Naive B cell (primary cell): ENCODE results near the gene TMEM161A. TPM values are rescaled to one million over a fixed set of nuclear protein-coding genes. Genes with fewer than 3 reads are reported as not detected.
A peak's percentile ranks its signal among the peaks of the same experiment; 100 is the strongest.

Experiments used
- ATAC-seq, 2 donors: fragments of 150-1000 bp; cut with Tn5 transposase; 2 replicates each; pipeline ENCODE4 v1.10.0; 2021; ENCODE audit warnings: low read depth in 2 of 2, mild to moderate bottlenecking in 2 of 2, moderate library complexity in 2 of 2
- DNase-seq: peaks from one replicate; pipeline ENCODE4 v3.0.0; 2022
- H3K27ac Mint-ChIP-seq, 6 donors: one replicate each; pipeline ENCODE4 v1.8.0; 2020 to 2022; ENCODE audit warnings: mild to moderate bottlenecking in 6 of 6, mixed read lengths in 6 of 6, moderate library complexity in 5 of 6, inconsistent platforms in 2 of 6
- H3K27me3 Mint-ChIP-seq, 3 donors: one replicate each; pipeline ENCODE4 v1.8.0; 2021 to 2022; ENCODE audit warnings: mixed read lengths in 3 of 3, mild to moderate bottlenecking in 1 of 3
- H3K36me3 Mint-ChIP-seq, 2 donors: one replicate each; pipeline ENCODE4 v1.8.0; 2020 to 2022; ENCODE audit warnings: mixed read lengths in 2 of 2, inconsistent platforms in 1 of 2, mild to moderate bottlenecking in 1 of 2
- H3K4me1 Mint-ChIP-seq, 3 donors: one replicate each; pipeline ENCODE4 v1.8.0; 2020 to 2022; ENCODE audit warnings: mixed read lengths in 3 of 3, inconsistent platforms in 1 of 3, mild to moderate bottlenecking in 1 of 3, moderate library complexity in 1 of 3
- H3K4me3 Mint-ChIP-seq, 8 donors: one replicate each; pipeline ENCODE4 v1.8.0; 2020 to 2022; ENCODE audit warnings: mild to moderate bottlenecking in 8 of 8, mixed read lengths in 8 of 8, moderate library complexity in 8 of 8, inconsistent platforms in 2 of 8
- H3K9me3 Mint-ChIP-seq, 7 donors: one replicate each; pipeline ENCODE4 v1.8.0; 2020 to 2022; ENCODE audit warnings: mixed read lengths in 7 of 7, mild to moderate bottlenecking in 5 of 7, inconsistent platforms in 2 of 7, moderate library complexity in 1 of 7
- polyA plus RNA-seq, 6 donors: library from polyadenylated mRNA; unstranded; fragments of 300-500 nt; fragmentation: Illumina TruSeq; gene quantifications; one replicate each; pipeline ENCODE4 v1.2.3, GENCODE V29; 2021; ENCODE audit warnings: low read depth in 6 of 6

The TMEM161A gene
- polyA plus RNA-seq, 6 donors from 2014 or later = 15.0 to 22.9 (median 18.3) TPM

- Mint-ChIP-seq H3K27me3 (peaks cover 0 to 12% (median 0%) of the 10 kb centered on the region in 3 donors), H3K4me1 (peaks cover 18 to 29% (median 26%) of the 10 kb centered on the region in 3 donors), H3K9me3 (no peaks in the 10 kb centered on the region), H3K36me3 (no peaks in the 10 kb centered on the region), H3K27ac (peak overlapping the region in 3 of 6 donors; percentile 58 to 84 (median 65)), H3K4me3 (peak overlapping the region; percentile 21 to 91 (median 82))
- DNase-seq (no peak), ATAC-seq (peak in 1 of 2 donors; percentile 7)
Observed at GRCh38 chr19:19169236-19170052, 31.2 kb upstream of the TMEM161A start.

GRCh38 chr19:19167612-19168011, 29.3 kb upstream of the TMEM161A start:
- no peaks in the 10 kb centered on the region for H3K9me3 Mint-ChIP-seq
- no peaks in the 10 kb centered on the region for H3K36me3 Mint-ChIP-seq
- H3K27ac Mint-ChIP-seq = peak overlapping the region in 1 of 6 donors; percentile 49
- H3K27me3 Mint-ChIP-seq = peaks cover 0 to 12% (median 0%) of the 10 kb centered on the region in 3 donors
- H3K4me3 Mint-ChIP-seq = no peak overlapping the region
- ATAC-seq = no peak
- peaks cover 21 to 30% (median 29%) of the 10 kb centered on the region in 3 donors for H3K4me1 Mint-ChIP-seq
- DNase-seq = no peak

GRCh38 chr19:19165396-19165795, 27.1 kb upstream of the TMEM161A start:
- peaks cover 0 to 1% (median 0%) of the 10 kb centered on the region in 7 donors for H3K9me3 Mint-ChIP-seq
- peaks cover 24 to 39% (median 30%) of the 10 kb centered on the region in 3 donors for H3K4me1 Mint-ChIP-seq
- H3K27me3 Mint-ChIP-seq = peaks cover 0 to 4% (median 0%) of the 10 kb centered on the region in 3 donors
- DNase-seq (no peak), ATAC-seq (no peak)
- no peaks in the 10 kb centered on the region for H3K36me3 Mint-ChIP-seq
- H3K27ac Mint-ChIP-seq = peak overlapping the region in 1 of 6 donors; percentile 57
- H3K4me3 Mint-ChIP-seq = no peak overlapping the region

- Mint-ChIP-seq H3K4me3 (no peak overlapping the region), H3K36me3 (no peaks in the 10 kb centered on the region), H3K9me3 (peaks cover 0 to 1% (median 0%) of the 10 kb centered on the region in 7 donors), H3K4me1 (peaks cover 22 to 32% (median 30%) of the 10 kb centered on the region in 3 donors), H3K27me3 (no peaks in the 10 kb centered on the region), H3K27ac (peak overlapping the region in 5 of 6 donors; percentile 27 to 69 (median 47))
- ATAC-seq = no peak
- DNase-seq = no peak
Observed at GRCh38 chr19:19162495-19162894, 24.2 kb upstream of the TMEM161A start.

- peak; percentile 89 to 90 for ATAC-seq
- H3K4me3 Mint-ChIP-seq = peak overlapping the region; percentile 12 to 86 (median 65)
- H3K9me3 Mint-ChIP-seq = peaks cover 0 to 5% (median 4%) of the 10 kb centered on the region in 7 donors
- peaks cover 33 to 43% (median 35%) of the 10 kb centered on the region in 3 donors for H3K4me1 Mint-ChIP-seq
- H3K27ac Mint-ChIP-seq = peak overlapping the region in 4 of 6 donors; percentile 57 to 85 (median 80)
- H3K27me3 Mint-ChIP-seq = no peaks in the 10 kb centered on the region
- peaks cover 5 to 6% of the 10 kb centered on the region in 2 donors for H3K36me3 Mint-ChIP-seq
- DNase-seq = peak; percentile 78
Observed at GRCh38 chr19:19160461-19161035, 22.3 kb upstream of the TMEM161A start.

GRCh38 chr19:19159534-19159933, 21.3 kb upstream of the TMEM161A start:
- Mint-ChIP-seq H3K4me1 (peaks cover 36 to 53% (median 38%) of the 10 kb centered on the region in 3 donors), H3K9me3 (peaks cover 0 to 8% (median 4%) of the 10 kb centered on the region in 7 donors), H3K27me3 (no peaks in the 10 kb centered on the region), H3K27ac (peak overlapping the region in 2 of 6 donors; percentile 24 to 88), H3K4me3 (peak overlapping the region in 4 of 8 donors; percentile 18 to 78 (median 58)), H3K36me3 (peaks cover 11 to 15% of the 10 kb centered on the region in 2 donors)
- ATAC-seq (no peak), DNase-seq (no peak)

- no peaks in the 10 kb centered on the region for H3K27me3 Mint-ChIP-seq
- H3K9me3 Mint-ChIP-seq = peaks cover 0 to 8% (median 4%) of the 10 kb centered on the region in 7 donors
- ATAC-seq (no peak), DNase-seq (no peak)
- peak overlapping the region in 1 of 8 donors; percentile 51 for H3K4me3 Mint-ChIP-seq
- H3K36me3 Mint-ChIP-seq = peaks cover 11 to 15% of the 10 kb centered on the region in 2 donors
- peak overlapping the region in 2 of 6 donors; percentile 61 to 67 for H3K27ac Mint-ChIP-seq
- peaks cover 34 to 53% (median 44%) of the 10 kb centered on the region in 3 donors for H3K4me1 Mint-ChIP-seq
Observed at GRCh38 chr19:19157808-19158207, 19.5 kb upstream of the TMEM161A start.

- no peak for DNase-seq
- no peaks in the 10 kb centered on the region for H3K27me3 Mint-ChIP-seq
- peak overlapping the region in 5 of 8 donors; percentile 15 to 74 (median 62) for H3K4me3 Mint-ChIP-seq
- H3K36me3 Mint-ChIP-seq = peaks cover 11 to 15% of the 10 kb centered on the region in 2 donors
- peaks cover 36 to 48% (median 46%) of the 10 kb centered on the region in 3 donors for H3K4me1 Mint-ChIP-seq
- peaks cover 0 to 8% (median 3%) of the 10 kb centered on the region in 7 donors for H3K9me3 Mint-ChIP-seq
- ATAC-seq = peak in 1 of 2 donors; percentile 17
- H3K27ac Mint-ChIP-seq = peak overlapping the region in 3 of 6 donors; percentile 10 to 70 (median 69)
Observed at GRCh38 chr19:19155495-19156219, 17.4 kb upstream of the TMEM161A start.

- H3K36me3 Mint-ChIP-seq = peaks cover 11 to 15% of the 10 kb centered on the region in 2 donors
- no peaks in the 10 kb centered on the region for H3K27me3 Mint-ChIP-seq
- H3K4me3 Mint-ChIP-seq = peak overlapping the region in 2 of 8 donors; percentile 22 to 74
- H3K27ac Mint-ChIP-seq = peak overlapping the region in 3 of 6 donors; percentile 17 to 84 (median 64)
- peaks cover 0 to 8% (median 3%) of the 10 kb centered on the region in 7 donors for H3K9me3 Mint-ChIP-seq
- ATAC-seq (no peak), DNase-seq (no peak)
- peaks cover 32 to 48% (median 44%) of the 10 kb centered on the region in 3 donors for H3K4me1 Mint-ChIP-seq
Observed at GRCh38 chr19:19154768-19155494, 16.7 kb upstream of the TMEM161A start.

- DNase-seq (no peak), ATAC-seq (no peak)
- Mint-ChIP-seq H3K27ac (peak overlapping the region in 3 of 6 donors; percentile 6 to 76 (median 24)), H3K4me1 (peaks cover 27 to 41% (median 37%) of the 10 kb centered on the region in 3 donors), H3K27me3 (no peaks in the 10 kb centered on the region), H3K4me3 (no peak overlapping the region), H3K9me3 (peaks cover 0 to 8% (median 3%) of the 10 kb centered on the region in 7 donors), H3K36me3 (peaks cover 11 to 15% of the 10 kb centered on the region in 2 donors)
Observed at GRCh38 chr19:19152668-19153384, 14.5 kb upstream of the TMEM161A start.

- Mint-ChIP-seq H3K27ac (peak overlapping the region in 2 of 6 donors; percentile 37 to 60), H3K4me1 (peaks cover 22 to 41% (median 29%) of the 10 kb centered on the region in 3 donors), H3K36me3 (peaks cover 11 to 15% of the 10 kb centered on the region in 2 donors), H3K27me3 (no peaks in the 10 kb centered on the region), H3K4me3 (peak overlapping the region in 5 of 8 donors; percentile 15 to 85 (median 27)), H3K9me3 (peaks cover 0 to 8% (median 3%) of the 10 kb centered on the region in 7 donors)
- DNase-seq = no peak
- ATAC-seq = peak; percentile 66 to 67
Observed at GRCh38 chr19:19151418-19151817, 13.1 kb upstream of the TMEM161A start.

GRCh38 chr19:19149435-19149834, 11.2 kb upstream of the TMEM161A start:
- H3K9me3 Mint-ChIP-seq = no peaks in the 10 kb centered on the region
- H3K4me1 Mint-ChIP-seq = peaks cover 13 to 25% (median 17%) of the 10 kb centered on the region in 3 donors
- no peaks in the 10 kb centered on the region for H3K36me3 Mint-ChIP-seq
- H3K27ac Mint-ChIP-seq = no peak overlapping the region
- H3K27me3 Mint-ChIP-seq = no peaks in the 10 kb centered on the region
- no peak for ATAC-seq
- DNase-seq = no peak
- H3K4me3 Mint-ChIP-seq = no peak overlapping the region
